Measurements from ENCODE around the gene PRKRA.

DNA sequence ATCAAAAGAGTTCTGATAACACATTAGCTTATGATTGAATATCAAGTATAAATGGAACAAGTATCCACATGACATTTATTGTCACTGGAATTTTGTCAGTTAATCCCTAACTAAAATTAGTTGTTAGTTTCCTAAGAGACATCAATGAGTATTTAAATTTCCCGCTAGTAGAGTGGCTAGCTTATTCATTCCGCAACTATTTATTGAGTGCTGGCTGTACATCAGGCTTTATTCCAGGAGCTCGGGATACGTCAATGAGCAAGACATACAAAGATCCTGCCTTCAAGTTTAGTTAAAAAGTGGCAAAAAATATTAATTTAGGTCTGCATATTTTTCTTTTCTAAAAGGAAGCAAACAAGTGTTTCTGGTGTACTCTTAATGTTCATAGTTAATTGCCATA, 59.3 kb downstream of the PRKRA start:
- TF ChIP-seq MAX (CRISPR knock-in tag; IDR thresholded peaks at IDR 0.05) (no peak), KHSRP (IDR thresholded peaks at IDR 0.05) (no peak), CTCF (IDR thresholded peaks at IDR 0.05 in 2 of 3, conservative IDR thresholded peaks at IDR 0.05 in 1 of 3; ENCODE audit: insufficient read depth in 2 of 3, low read depth in 1 of 3, low read length in 3 of 3) (no peak), HDAC3 (IDR thresholded peaks at IDR 0.05; ENCODE audit: borderline replicate concordance, partially characterized antibody) (no peak), SIN3A (IDR thresholded peaks at IDR 0.05; ENCODE audit: borderline replicate concordance in 2 of 2, control insufficient read depth in 1 of 2, low read depth in 2 of 2, low read length in 2 of 2) (no peak), ZNF354B (CRISPR knock-in tag; IDR thresholded peaks at IDR 0.05) (no peak), BRCA1 (IDR thresholded peaks at IDR 0.05) (no peak), BRCA1 (CRISPR knock-in tag; IDR thresholded peaks at IDR 0.05) (no peak)
- TF ChIP-seq, protein P1, sequence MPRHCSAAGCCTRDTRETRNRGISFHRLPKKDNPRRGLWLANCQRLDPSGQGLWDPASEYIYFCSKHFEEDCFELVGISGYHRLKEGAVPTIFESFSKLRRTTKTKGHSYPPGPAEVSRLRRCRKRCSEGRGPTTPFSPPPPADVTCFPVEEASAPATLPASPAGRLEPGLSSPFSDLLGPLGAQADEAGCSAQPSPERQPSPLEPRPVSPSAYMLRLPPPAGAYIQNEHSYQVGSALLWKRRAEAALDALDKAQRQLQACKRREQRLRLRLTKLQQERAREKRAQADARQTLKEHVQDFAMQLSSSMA (CRISPR knock-in tag; IDR thresholded peaks at IDR 0.05) = no peak

Measured in K562 (cell line).